OCI-LY7 (cell line): Measurements from ENCODE around the gene FEZ2.

Experiments used
- CTCF ChIP-seq: fragments of 200-600 bp; sonication (generic); conservative IDR thresholded peaks from 2 replicates; pipeline ENCODE4 v1.5.1; 2014; ENCODE audit warnings: mild to moderate bottlenecking, antibody characterized with exemption, low read length, moderate library complexity, mixed read lengths
- EZH2phosphoT487 ChIP-seq: fragments of 200-600 bp; sonication (generic); IDR thresholded peaks from 2 replicates; pipeline ENCODE4 v1.6.1; 2018; ENCODE audit warnings: low read depth, borderline replicate concordance, mild to moderate bottlenecking, mixed run types, antibody characterized with exemption, low read length, moderate library complexity, mixed read lengths

- TF ChIP-seq CTCF (no peak), EZH2phosphoT487 (no peak)
These were observed 27.6 kb downstream of the FEZ2 start for GRCh38 chr2:36570416-36570815.
